Esophagus (tissue), 2 donors: ENCODE results near the gene FOXK1. TPM values are rescaled to one million over a fixed set of nuclear protein-coding genes. Genes with fewer than 3 reads are reported as not detected.
A peak's percentile ranks its signal among the peaks of the same experiment; 100 is the strongest.

Experiments used
- H3K27ac ChIP-seq, 2 donors: one replicate each; pipeline ENCODE4 v1.5.1; 2013; ENCODE audit warnings: low read depth in 2 of 2, mild to moderate bottlenecking in 2 of 2, inconsistent platforms in 1 of 2, low read length in 1 of 2, moderate library complexity in 1 of 2
- H3K27me3 ChIP-seq, 2 donors: one replicate each; pipeline ENCODE4 v1.6.1; 2013; ENCODE audit warnings: low read length in 2 of 2, control low read depth in 1 of 2, mild to moderate bottlenecking in 1 of 2; ENCODE audit not compliant: insufficient read depth in 2 of 2, control insufficient read depth in 1 of 2
- H3K36me3 ChIP-seq, 2 donors: one replicate each; pipeline ENCODE4 v1.6.1; 2013; ENCODE audit warnings: low read length in 1 of 2; ENCODE audit not compliant: control insufficient read depth in 2 of 2, insufficient read depth in 2 of 2
- H3K4me1 ChIP-seq, 2 donors: one replicate each; pipeline ENCODE4 v1.6.1; 2013; ENCODE audit warnings: low read length in 1 of 2; ENCODE audit not compliant: control insufficient read depth in 2 of 2, insufficient read depth in 2 of 2
- H3K4me3 ChIP-seq, 2 donors: one replicate each; pipeline ENCODE4 v1.5.1; 2013; ENCODE audit warnings: low read length in 2 of 2, mild to moderate bottlenecking in 2 of 2, low read depth in 1 of 2, moderate library complexity in 1 of 2
- H3K9me3 ChIP-seq, 2 donors: one replicate each; pipeline ENCODE4 v1.6.1; 2013; ENCODE audit warnings: mild to moderate bottlenecking in 2 of 2, low read depth in 1 of 2, low read length in 1 of 2, moderate library complexity in 1 of 2; ENCODE audit not compliant: control insufficient read depth in 2 of 2, insufficient read depth in 1 of 2
- WGBS, 2 donors: extraction: QIAGEN DNeasy Blood & Tissue Kit; methylation state at CpG; one replicate each; pipeline ENCODE4 v1.1.7; 2013; 5-methylcytosine and 5-hydroxymethylcytosine counted together
- polyA plus RNA-seq, 2 donors: library from polyadenylated mRNA; stranded (reverse); fragments of 200-250 nt; gene quantifications; one replicate each; pipeline ENCODE4 v1.2.3, GENCODE V29; 2013
- donor health status: healthy with polysubstance abuse.
- donor health status: Bipolar disorder and iron deficiency.

The FOXK1 gene
- polyA plus RNA-seq, 2 donors = 3.9 to 7.1 TPM

GRCh38 chr7:4738711-4739527, 56.8 kb downstream of the FOXK1 start:
- H3K4me3 ChIP-seq = no peak overlapping the region
- H3K27me3 ChIP-seq = no peaks in the 10 kb centered on the region
- 44 to 57% methylated on average over 23 of the region's 23 CpGs for WGBS, 2 donors
- peaks cover 12 to 19% of the 10 kb centered on the region in 2 donors for H3K36me3 ChIP-seq
- peak overlapping the region; percentile 17 to 26 for H3K27ac ChIP-seq
- H3K9me3 ChIP-seq = no peaks in the 10 kb centered on the region
- no peaks in the 10 kb centered on the region for H3K4me1 ChIP-seq

- no peak overlapping the region for H3K4me3 ChIP-seq
- peaks cover 0 to 4% of the 10 kb centered on the region in 2 donors for H3K4me1 ChIP-seq
- H3K9me3 ChIP-seq = no peaks in the 10 kb centered on the region
- WGBS, 2 donors = 51 to 55% methylated on average over 16 of the region's 16 CpGs
- H3K27ac ChIP-seq = peak overlapping the region in 1 of 2 donors; percentile 26
- peaks cover 9 to 17% of the 10 kb centered on the region in 2 donors for H3K36me3 ChIP-seq
- H3K27me3 ChIP-seq = no peaks in the 10 kb centered on the region
These were observed 57.5 kb downstream of the FOXK1 start for GRCh38 chr7:4739528-4739992.

GRCh38 chr7:4740796-4741195, 58.7 kb downstream of the FOXK1 start:
- Histone ChIP-seq H3K4me3 (no peak overlapping the region), H3K36me3 (peaks cover 6 to 17% of the 10 kb centered on the region in 2 donors), H3K27me3 (no peaks in the 10 kb centered on the region), H3K27ac (no peak overlapping the region), H3K4me1 (peaks cover 0 to 5% of the 10 kb centered on the region in 2 donors), H3K9me3 (no peaks in the 10 kb centered on the region)
- WGBS, 2 donors = 91 to 94% methylated on average over 22 of the region's 22 CpGs

GRCh38 chr7:4742051-4742573, 60.0 kb downstream of the FOXK1 start:
- peaks cover 6 to 17% of the 10 kb centered on the region in 2 donors for H3K36me3 ChIP-seq
- H3K4me3 ChIP-seq = no peak overlapping the region
- H3K4me1 ChIP-seq = peaks cover 0 to 7% of the 10 kb centered on the region in 2 donors
- WGBS, 2 donors = 82 to 93% methylated on average over 23 of the region's 23 CpGs
- H3K9me3 ChIP-seq = no peaks in the 10 kb centered on the region
- H3K27ac ChIP-seq = no peak overlapping the region
- H3K27me3 ChIP-seq = no peaks in the 10 kb centered on the region

- Histone ChIP-seq H3K27me3 (no peaks in the 10 kb centered on the region), H3K27ac (peak overlapping the region in 1 of 2 donors; percentile 7), H3K9me3 (no peaks in the 10 kb centered on the region), H3K4me3 (no peak overlapping the region), H3K36me3 (peaks cover 6 to 17% of the 10 kb centered on the region in 2 donors), H3K4me1 (peaks cover 0 to 7% of the 10 kb centered on the region in 2 donors)
- 87 to 88% methylated on average over 10 of the region's 10 CpGs for WGBS, 2 donors
These were observed 60.8 kb downstream of the FOXK1 start for GRCh38 chr7:4742852-4743251.

GRCh38 chr7:4744391-4745264, 62.5 kb downstream of the FOXK1 start:
- 13 to 14% methylated on average over 31 of the region's 31 CpGs for WGBS, 2 donors
- Histone ChIP-seq H3K4me1 (peaks cover 0 to 7% of the 10 kb centered on the region in 2 donors), H3K36me3 (peaks cover 6 to 19% of the 10 kb centered on the region in 2 donors)

GRCh38 chr7:4745265-4745919, 63.3 kb downstream of the FOXK1 start:
- Histone ChIP-seq H3K4me3 (peak overlapping the region; percentile 7 to 34), H3K27ac (peak overlapping the region; percentile 97 to 98), H3K36me3 (peaks cover 6 to 21% of the 10 kb centered on the region in 2 donors), H3K27me3 (no peaks in the 10 kb centered on the region), H3K4me1 (peaks cover 0 to 7% of the 10 kb centered on the region in 2 donors), H3K9me3 (no peaks in the 10 kb centered on the region)
- WGBS, 2 donors = 8 to 9% methylated on average over 18 of the region's 18 CpGs

More at GRCh38 chr7:4744391-4745264, 62.5 kb downstream of the FOXK1 start:
- peak overlapping the region; percentile 7 to 34 for H3K4me3 ChIP-seq
- H3K27me3 ChIP-seq = no peaks in the 10 kb centered on the region
- no peaks in the 10 kb centered on the region for H3K9me3 ChIP-seq
- H3K27ac ChIP-seq = peak overlapping the region; percentile 97 to 98

GRCh38 chr7:4745971-4746919, 64.2 kb downstream of the FOXK1 start:
- peak overlapping the region in 1 of 2 donors; percentile 34 for H3K4me3 ChIP-seq
- peaks cover 6 to 17% of the 10 kb centered on the region in 2 donors for H3K36me3 ChIP-seq
- H3K4me1 ChIP-seq = peaks cover 0 to 7% of the 10 kb centered on the region in 2 donors
- no peaks in the 10 kb centered on the region for H3K27me3 ChIP-seq
- no peaks in the 10 kb centered on the region for H3K9me3 ChIP-seq
- H3K27ac ChIP-seq = peak overlapping the region; percentile 97 to 98
- 45% methylated on average over 12 of the region's 12 CpGs for whole genome bisulfite sequencing, 2 donors
